HepG2 (cell line): ENCODE measurements around the gene ZNF846. TPM values are rescaled to one million over a fixed set of nuclear protein-coding genes. Genes with fewer than 3 reads are reported as not detected.

ENCODE experiments used
- BRF2 ChIP-seq: sonication (generic); formaldehyde crosslinking; IDR thresholded peaks from 2 replicates; pipeline ENCODE4 v1.8.1; 2022; ENCODE audit warnings: mild to moderate bottlenecking, missing genetic modification reagents
- HES4 ChIP-seq: sonication (generic); formaldehyde crosslinking; IDR thresholded peaks from 2 replicates; pipeline ENCODE4 v1.9.0; 2021; ENCODE audit warnings: mild to moderate bottlenecking, missing genetic modification reagents, borderline replicate concordance
- KDM3A ChIP-seq: IDR thresholded peaks from 2 replicates; pipeline ENCODE4 v1.6.1; 2018; ENCODE audit warnings: low read depth, missing compliant biosample characterization
- PHF8 ChIP-seq: sonication (generic); formaldehyde crosslinking; IDR thresholded peaks from 2 replicates; pipeline ENCODE4 v1.5.0; 2020; ENCODE audit warnings: missing genetic modification reagents
- SMAD9 ChIP-seq: sonication (generic); formaldehyde crosslinking; IDR thresholded peaks from 2 replicates; pipeline ENCODE4 v1.5.1; 2020; ENCODE audit warnings: mild to moderate bottlenecking, missing genetic modification reagents
- SRSF9 ChIP-seq: fragments of 200-400 bp; formaldehyde crosslinking; IDR thresholded peaks from 2 replicates; pipeline ENCODE4 v1.6.1; 2018; ENCODE audit warnings: borderline replicate concordance, mild to moderate bottlenecking, low read depth, low read length; ENCODE audit not compliant: insufficient read depth, poor library complexity, severe bottlenecking
- ZBTB4 ChIP-seq: sonication (generic); formaldehyde crosslinking; IDR thresholded peaks from 2 replicates; pipeline ENCODE4 v1.4.0; 2020; ENCODE audit warnings: missing genetic modification reagents, mild to moderate bottlenecking, borderline replicate concordance
- ZNF451 ChIP-seq: sonication (generic); formaldehyde crosslinking; IDR thresholded peaks from 2 replicates; pipeline ENCODE4 v1.5.0; 2020; ENCODE audit warnings: mild to moderate bottlenecking, missing genetic modification reagents
- polyA plus RNA-seq, 8 experiments: library from polyadenylated mRNA; depleted of rRNA in 3 of 8; stranded (reverse) in 7 of 8; unstranded in 1 of 8; fragments of >200 nt; fragmentation: Illumina TruSeq in 4 of 8; extraction: Trizol in 4 of 8; gene quantifications; 2 replicates each; pipeline versions ENCODE4 v1.2.1 to v1.2.3, GENCODE V29; 2011 to 2016; ENCODE audit warnings: low read depth in 4 of 8, missing spikeins in 1 of 8, mixed read lengths in 1 of 8; ENCODE audit not compliant: insufficient read depth in 1 of 8
- total RNA-seq, 5 experiments: library from RNA; depleted of rRNA; stranded (reverse); fragments of >200 nt; fragmentation: Illumina TruSeq; extraction: Trizol; gene quantifications; 2 replicates each; pipeline ENCODE4 v1.2.3, GENCODE V29; 2016; ENCODE audit warnings: low read depth in 1 of 5
- TF ChIP-seq, protein P1 (sequence below): sonication (generic); formaldehyde crosslinking; IDR thresholded peaks from 2 replicates; pipeline ENCODE4 v1.8.0; 2022; ENCODE audit warnings: missing genetic modification reagents, mild to moderate bottlenecking, inconsistent platforms, borderline replicate concordance
- TF ChIP-seq, protein P2 (sequence below): sonication (generic); formaldehyde crosslinking; IDR thresholded peaks from 2 replicates; pipeline ENCODE4 v1.4.0; 2020; ENCODE audit warnings: missing genetic modification reagents
- TF ChIP-seq, protein P3 (sequence below): sonication (generic); formaldehyde crosslinking; conservative IDR thresholded peaks from 2 replicates; pipeline ENCODE4 v1.4.0; 2020; ENCODE audit warnings: mild to moderate bottlenecking, missing genetic modification reagents, moderate library complexity

Gene ZNF846
- total and polyA plus RNA-seq, 2 of the 13 experiments (the other 11 are each of a cell fraction or from before 2014, with no cell fraction given): 4.8 to 5.4 TPM

GRCh38 chr19:9792206-9793070 is 23.9 kb upstream of the ZNF846 start (continued):
- TF ChIP-seq, protein P1, sequence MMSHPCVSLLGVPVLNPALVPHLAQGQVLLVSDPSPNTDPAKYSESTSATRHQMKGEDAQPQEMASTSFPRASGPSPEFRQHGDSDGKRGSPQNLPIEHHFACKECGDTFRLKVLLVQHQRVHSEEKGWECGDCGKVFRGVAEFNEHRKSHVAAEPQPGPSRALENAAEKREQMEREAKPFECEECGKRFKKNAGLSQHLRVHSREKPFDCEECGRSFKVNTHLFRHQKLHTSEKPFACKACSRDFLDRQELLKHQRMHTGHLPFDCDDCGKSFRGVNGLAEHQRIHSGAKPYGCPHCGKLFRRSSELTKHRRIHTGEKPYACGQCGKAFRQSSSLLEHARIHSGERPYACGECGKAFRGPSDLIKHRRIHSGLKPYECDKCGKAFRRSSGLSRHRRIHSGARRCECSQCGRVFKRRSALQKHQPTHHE: no peak
- no peak for TF ChIP-seq ZNF451 (CRISPR knock-in tag)
- no peak for TF ChIP-seq HES4 (CRISPR knock-in tag)
- TF ChIP-seq KDM3A: no peak
- no peak for TF ChIP-seq SRSF9
- TF ChIP-seq, protein P2, sequence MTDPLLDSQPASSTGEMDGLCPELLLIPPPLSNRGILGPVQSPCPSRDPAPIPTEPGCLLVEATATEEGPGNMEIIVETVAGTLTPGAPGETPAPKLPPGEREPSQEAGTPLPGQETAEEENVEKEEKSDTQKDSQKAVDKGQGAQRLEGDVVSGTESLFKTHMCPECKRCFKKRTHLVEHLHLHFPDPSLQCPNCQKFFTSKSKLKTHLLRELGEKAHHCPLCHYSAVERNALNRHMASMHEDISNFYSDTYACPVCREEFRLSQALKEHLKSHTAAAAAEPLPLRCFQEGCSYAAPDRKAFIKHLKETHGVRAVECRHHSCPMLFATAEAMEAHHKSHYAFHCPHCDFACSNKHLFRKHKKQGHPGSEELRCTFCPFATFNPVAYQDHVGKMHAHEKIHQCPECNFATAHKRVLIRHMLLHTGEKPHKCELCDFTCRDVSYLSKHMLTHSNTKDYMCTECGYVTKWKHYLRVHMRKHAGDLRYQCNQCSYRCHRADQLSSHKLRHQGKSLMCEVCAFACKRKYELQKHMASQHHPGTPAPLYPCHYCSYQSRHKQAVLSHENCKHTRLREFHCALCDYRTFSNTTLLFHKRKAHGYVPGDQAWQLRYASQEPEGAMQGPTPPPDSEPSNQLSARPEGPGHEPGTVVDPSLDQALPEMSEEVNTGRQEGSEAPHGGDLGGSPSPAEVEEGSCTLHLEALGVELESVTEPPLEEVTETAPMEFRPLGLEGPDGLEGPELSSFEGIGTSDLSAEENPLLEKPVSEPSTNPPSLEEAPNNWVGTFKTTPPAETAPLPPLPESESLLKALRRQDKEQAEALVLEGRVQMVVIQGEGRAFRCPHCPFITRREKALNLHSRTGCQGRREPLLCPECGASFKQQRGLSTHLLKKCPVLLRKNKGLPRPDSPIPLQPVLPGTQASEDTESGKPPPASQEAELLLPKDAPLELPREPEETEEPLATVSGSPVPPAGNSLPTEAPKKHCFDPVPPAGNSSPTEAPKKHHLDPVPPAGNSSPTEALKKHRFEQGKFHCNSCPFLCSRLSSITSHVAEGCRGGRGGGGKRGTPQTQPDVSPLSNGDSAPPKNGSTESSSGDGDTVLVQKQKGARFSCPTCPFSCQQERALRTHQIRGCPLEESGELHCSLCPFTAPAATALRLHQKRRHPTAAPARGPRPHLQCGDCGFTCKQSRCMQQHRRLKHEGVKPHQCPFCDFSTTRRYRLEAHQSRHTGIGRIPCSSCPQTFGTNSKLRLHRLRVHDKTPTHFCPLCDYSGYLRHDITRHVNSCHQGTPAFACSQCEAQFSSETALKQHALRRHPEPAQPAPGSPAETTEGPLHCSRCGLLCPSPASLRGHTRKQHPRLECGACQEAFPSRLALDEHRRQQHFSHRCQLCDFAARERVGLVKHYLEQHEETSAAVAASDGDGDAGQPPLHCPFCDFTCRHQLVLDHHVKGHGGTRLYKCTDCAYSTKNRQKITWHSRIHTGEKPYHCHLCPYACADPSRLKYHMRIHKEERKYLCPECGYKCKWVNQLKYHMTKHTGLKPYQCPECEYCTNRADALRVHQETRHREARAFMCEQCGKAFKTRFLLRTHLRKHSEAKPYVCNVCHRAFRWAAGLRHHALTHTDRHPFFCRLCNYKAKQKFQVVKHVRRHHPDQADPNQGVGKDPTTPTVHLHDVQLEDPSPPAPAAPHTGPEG (CRISPR knock-in tag): no peak
- peak; percentile 84; the same call in 1 of the 2 replicates for TF ChIP-seq ZBTB4 (CRISPR knock-in tag)
- 0 out of 2 replicates have a peak, but pooled peaks have one; percentile 21 for TF ChIP-seq PHF8 (CRISPR knock-in tag)
- TF ChIP-seq, protein P3, sequence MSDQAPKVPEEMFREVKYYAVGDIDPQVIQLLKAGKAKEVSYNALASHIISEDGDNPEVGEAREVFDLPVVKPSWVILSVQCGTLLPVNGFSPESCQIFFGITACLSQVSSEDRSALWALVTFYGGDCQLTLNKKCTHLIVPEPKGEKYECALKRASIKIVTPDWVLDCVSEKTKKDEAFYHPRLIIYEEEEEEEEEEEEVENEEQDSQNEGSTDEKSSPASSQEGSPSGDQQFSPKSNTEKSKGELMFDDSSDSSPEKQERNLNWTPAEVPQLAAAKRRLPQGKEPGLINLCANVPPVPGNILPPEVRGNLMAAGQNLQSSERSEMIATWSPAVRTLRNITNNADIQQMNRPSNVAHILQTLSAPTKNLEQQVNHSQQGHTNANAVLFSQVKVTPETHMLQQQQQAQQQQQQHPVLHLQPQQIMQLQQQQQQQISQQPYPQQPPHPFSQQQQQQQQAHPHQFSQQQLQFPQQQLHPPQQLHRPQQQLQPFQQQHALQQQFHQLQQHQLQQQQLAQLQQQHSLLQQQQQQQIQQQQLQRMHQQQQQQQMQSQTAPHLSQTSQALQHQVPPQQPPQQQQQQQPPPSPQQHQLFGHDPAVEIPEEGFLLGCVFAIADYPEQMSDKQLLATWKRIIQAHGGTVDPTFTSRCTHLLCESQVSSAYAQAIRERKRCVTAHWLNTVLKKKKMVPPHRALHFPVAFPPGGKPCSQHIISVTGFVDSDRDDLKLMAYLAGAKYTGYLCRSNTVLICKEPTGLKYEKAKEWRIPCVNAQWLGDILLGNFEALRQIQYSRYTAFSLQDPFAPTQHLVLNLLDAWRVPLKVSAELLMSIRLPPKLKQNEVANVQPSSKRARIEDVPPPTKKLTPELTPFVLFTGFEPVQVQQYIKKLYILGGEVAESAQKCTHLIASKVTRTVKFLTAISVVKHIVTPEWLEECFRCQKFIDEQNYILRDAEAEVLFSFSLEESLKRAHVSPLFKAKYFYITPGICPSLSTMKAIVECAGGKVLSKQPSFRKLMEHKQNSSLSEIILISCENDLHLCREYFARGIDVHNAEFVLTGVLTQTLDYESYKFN: no peak
- TF ChIP-seq SMAD9 (CRISPR knock-in tag): no peak
- TF ChIP-seq BRF2 (CRISPR knock-in tag): no peak
